IMR-90 (cell line): ENCODE measurements around the gene CERK. TPM values are rescaled to one million over a fixed set of nuclear protein-coding genes. Genes with fewer than 3 reads are reported as not detected.

ENCODE experiments used
- ATAC-seq: fragments of 200-7000 bp; cut with Tn5 transposase; 2 replicates; pipeline ENCODE4 v1.9.1; 2020; ENCODE audit warnings: low read depth, mild to moderate bottlenecking, moderate library complexity
- BruUV-seq: library from RNA; stranded (reverse); fragments of 400-500 nt; replicated peaks from 2 replicates; lab custom pipeline; 2021; lab: Mats Ljungman, UMichigan
- CTCF ChIA-PET: fragments of 300-600 bp; formaldehyde crosslinking; extraction: SDS; loops from one replicate; lab custom pipeline; 2021; ENCODE audit warnings: antibody characterized with exemption; lab: Yijun Ruan, JAX
- POLR2A ChIA-PET: fragments of 300-600 bp; sonication (Branson Sonifier 250); formaldehyde crosslinking; loops from one replicate; lab custom pipeline; 2022; ENCODE audit warnings: antibody characterized with exemption; ENCODE audit not compliant: unreplicated experiment; lab: Charles Lee
- DNase-seq: peaks from one replicate; pipeline ENCODE4 v3.0.0; 2013
- H2AFZ ChIP-seq: replicated peaks from 2 replicates; pipeline ENCODE3; 2013; ENCODE audit warnings: low read length, mild to moderate bottlenecking; ENCODE audit not compliant: poor library complexity
- H2AK5ac ChIP-seq: 2 replicates; pipeline ENCODE4 v1.6.1; 2013; ENCODE audit warnings: low read depth, low read length, inconsistent platforms
- H2AK9ac ChIP-seq: replicated peaks from 2 replicates; pipeline ENCODE3; 2013; ENCODE audit warnings: mild to moderate bottlenecking, low read depth, low read length, moderate library complexity; ENCODE audit not compliant: poor library complexity
- H2BK120ac ChIP-seq: 2 replicates; pipeline ENCODE4 v1.6.1; 2013; ENCODE audit warnings: low read depth, low read length, inconsistent platforms
- H2BK15ac ChIP-seq: 3 replicates; pipeline ENCODE4 v1.6.1; 2013; ENCODE audit warnings: low read depth, low read length, inconsistent platforms
- H2BK20ac ChIP-seq: 2 replicates; pipeline ENCODE4 v1.6.1; 2013; ENCODE audit warnings: low read depth, mild to moderate bottlenecking, inconsistent platforms, low read length, moderate library complexity
- H2BK5ac ChIP-seq: 2 replicates; pipeline ENCODE4 v1.6.1; 2013; ENCODE audit warnings: mild to moderate bottlenecking, low read depth, low read length, inconsistent platforms; ENCODE audit not compliant: poor library complexity, severe bottlenecking
- H3K14ac ChIP-seq: replicated peaks from 2 replicates; pipeline ENCODE4 v1.6.1; 2013; ENCODE audit warnings: low read depth, low read length, inconsistent platforms
- H3K18ac ChIP-seq: 2 replicates; pipeline ENCODE4 v1.6.1; 2013; ENCODE audit warnings: low read depth, low read length, control low read depth
- H3K23ac ChIP-seq: 2 replicates; pipeline ENCODE4 v1.6.1; 2013; ENCODE audit warnings: low read depth, low read length, inconsistent platforms
- H3K27ac ChIP-seq: 2 replicates; pipeline ENCODE4 v1.5.1; 2013; ENCODE audit warnings: mild to moderate bottlenecking, control low read depth, low read length; ENCODE audit not compliant: insufficient read depth
- H3K27me3 ChIP-seq: 2 replicates; pipeline ENCODE4 v1.6.1; 2013; ENCODE audit warnings: low read length; ENCODE audit not compliant: control insufficient read depth, insufficient read depth
- H3K36me3 ChIP-seq: 2 replicates; pipeline ENCODE4 v1.6.1; 2013; ENCODE audit warnings: low read length, mixed read lengths; ENCODE audit not compliant: control insufficient read depth, insufficient read depth
- H3K4ac ChIP-seq: 2 replicates; pipeline ENCODE4 v1.6.1; 2013; ENCODE audit warnings: low read depth, low read length, inconsistent platforms
- H3K4me1 ChIP-seq: 2 replicates; pipeline ENCODE4 v1.6.1; 2013; ENCODE audit warnings: low read length, mixed read lengths; ENCODE audit not compliant: control insufficient read depth, insufficient read depth
- H3K4me2 ChIP-seq: 2 replicates; pipeline ENCODE4 v1.6.1; 2013; ENCODE audit warnings: low read depth, mild to moderate bottlenecking, control low read depth, low read length, moderate library complexity
- H3K4me3 ChIP-seq: 2 replicates; pipeline ENCODE4 v1.5.1; 2013; ENCODE audit warnings: low read depth, mild to moderate bottlenecking, control low read depth, low read length, moderate library complexity; ENCODE audit not compliant: insufficient read depth
- H3K56ac ChIP-seq: 2 replicates; pipeline ENCODE4 v1.6.1; 2013; ENCODE audit warnings: low read length, inconsistent platforms; ENCODE audit not compliant: insufficient read depth; ENCODE audit errors: extremely low read depth
- H3K79me1 ChIP-seq, 2 experiments: 2 replicates each; pipeline ENCODE4 v1.6.1; 2013; ENCODE audit warnings: low read length in 2 of 2, inconsistent platforms in 1 of 2, low read depth in 1 of 2
- H3K9ac ChIP-seq: 2 replicates; pipeline ENCODE4 v1.6.1; 2013; ENCODE audit warnings: low read depth, low read length, control low read depth
- H3K9me1 ChIP-seq: 2 replicates; pipeline ENCODE4 v1.6.1; 2013; ENCODE audit warnings: low read length, inconsistent platforms; ENCODE audit not compliant: insufficient read depth
- H3K9me3 ChIP-seq: 2 replicates; pipeline ENCODE4 v1.6.1; 2013; ENCODE audit warnings: low read length; ENCODE audit not compliant: control insufficient read depth, insufficient read depth
- H4K20me1 ChIP-seq: 2 replicates; pipeline ENCODE4 v1.6.1; 2013; ENCODE audit warnings: low read length, inconsistent platforms; ENCODE audit not compliant: insufficient read depth
- H4K5ac ChIP-seq: 2 replicates; pipeline ENCODE4 v1.6.1; 2013; ENCODE audit warnings: mild to moderate bottlenecking, low read depth, low read length, control low read depth
- H4K8ac ChIP-seq, 2 experiments: 2 replicates each; pipeline ENCODE4 v1.6.1; 2013; ENCODE audit warnings: low read depth in 2 of 2, low read length in 2 of 2, control low read depth in 1 of 2, inconsistent platforms in 1 of 2
- H4K91ac ChIP-seq: 2 replicates; pipeline ENCODE4 v1.6.1; 2013; ENCODE audit warnings: low read depth, low read length, inconsistent platforms; ENCODE audit not compliant: insufficient read depth
- BHLHE40 ChIP-seq: fragments of 150-350 bp; IDR thresholded peaks from 2 replicates; pipeline ENCODE4 v1.6.1; 2016; ENCODE audit warnings: mild to moderate bottlenecking, low read depth, low read length
- CEBPB ChIP-seq: IDR thresholded peaks from 2 replicates; pipeline ENCODE4 v1.6.1; 2012; ENCODE audit warnings: low read depth, low read length, improper control_type of control experiment
- CHD1 ChIP-seq: IDR thresholded peaks from 2 replicates; pipeline ENCODE4 v1.6.1; 2012; ENCODE audit warnings: low read depth, low read length, improper control_type of control experiment
- FOS ChIP-seq: fragments of 150-350 bp; IDR thresholded peaks from 2 replicates; pipeline ENCODE4 v1.6.1; 2016; ENCODE audit warnings: low read depth, low read length
- MAFK ChIP-seq: IDR thresholded peaks from 2 replicates; pipeline ENCODE4 v1.6.1; 2012; ENCODE audit warnings: low read depth, low read length, improper control_type of control experiment
- MAZ ChIP-seq: IDR thresholded peaks from 2 replicates; pipeline ENCODE4 v1.6.1; 2012; ENCODE audit warnings: low read depth, mild to moderate bottlenecking, low read length, improper control_type of control experiment, moderate library complexity, borderline replicate concordance
- MXI1 ChIP-seq: IDR thresholded peaks from 2 replicates; pipeline ENCODE4 v1.6.1; 2012; ENCODE audit warnings: low read depth, mild to moderate bottlenecking, low read length, moderate library complexity, borderline replicate concordance
- NFE2L2 ChIP-seq: fragments of 150-350 bp; IDR thresholded peaks from 2 replicates; pipeline ENCODE4 v1.6.1; 2016; ENCODE audit warnings: low read depth, mild to moderate bottlenecking, low read length
- POLR2A ChIP-seq: IDR thresholded peaks from 2 replicates; pipeline ENCODE4 v1.6.1; 2012; ENCODE audit warnings: mild to moderate bottlenecking, low read depth, low read length
- RAD21 ChIP-seq: IDR thresholded peaks from 2 replicates; pipeline ENCODE4 v1.6.1; 2012; ENCODE audit warnings: low read length, improper control_type of control experiment
- RCOR1 ChIP-seq: IDR thresholded peaks from 2 replicates; pipeline ENCODE4 v1.6.1; 2012; ENCODE audit warnings: mild to moderate bottlenecking, low read length, improper control_type of control experiment; ENCODE audit not compliant: insufficient replicate concordance
- RFX5 ChIP-seq: IDR thresholded peaks from 2 replicates; pipeline ENCODE4 v1.8.0; 2012; ENCODE audit warnings: low read depth, mild to moderate bottlenecking, low read length, moderate library complexity
- SMC3 ChIP-seq: fragments of 150-350 bp; IDR thresholded peaks from 2 replicates; pipeline ENCODE4 v1.6.1; 2016; ENCODE audit warnings: low read depth, mild to moderate bottlenecking, antibody characterized with exemption, low read length, moderate library complexity
- WGBS, 2 experiments: methylation state at CpG; one replicate each; pipeline versions ENCODE4 v1.1.5 to v1.1.7; 2013; ENCODE audit warnings: missing lambda C conversion rate in 2 of 2; ENCODE audit not compliant: insufficient read length in 1 of 2; ENCODE audit errors: extremely low coverage in 2 of 2; 5-methylcytosine and 5-hydroxymethylcytosine counted together
- dilution Hi-C: fragments of 300-500 bp; cut with HindIII; formaldehyde crosslinking; loops from one replicate; pipeline ENCODE4 v1.14.3; 2018; ENCODE audit warnings: low sequenced_read_pairs; ENCODE audit not compliant: unreplicated experiment
- in situ Hi-C: fragments of 300-500 bp; cut with MboI; formaldehyde crosslinking; loops from 3 replicates; pipeline ENCODE4 v1.14.3; 2019; ENCODE audit warnings: low sequenced_read_pairs, inconsistent platforms, mixed read lengths
- intact Hi-C: fragments of 100-400 bp; cut with micrococcal nuclease; formaldehyde crosslinking; loops from 2 replicates; pipeline ENCODE4 v1.10.0; 2022
- polyA plus RNA-seq, 3 experiments: library from polyadenylated mRNA; depleted of rRNA; stranded (reverse); fragments of >200 nt; gene quantifications; 2 replicates each; pipeline ENCODE4 v1.2.3, GENCODE V29; 2012; ENCODE audit warnings: low replicate concordance in 1 of 3
- total RNA-seq: library from RNA; depleted of rRNA; stranded (reverse); fragments of >200 nt; gene quantifications from 2 replicates; pipeline ENCODE4 v1.2.3, GENCODE V29; 2012
- TF ChIP-seq, protein P1 (sequence below): fragments of 150-350 bp; IDR thresholded peaks from 2 replicates; pipeline ENCODE4 v1.6.1; 2016; ENCODE audit warnings: low read depth, mild to moderate bottlenecking, low read length, moderate library complexity, borderline replicate concordance
- TF ChIP-seq, protein P2 (sequence below): fragments of 150-350 bp; IDR thresholded peaks from 2 replicates; pipeline ENCODE4 v1.6.1; 2017; ENCODE audit warnings: mild to moderate bottlenecking, antibody characterized with exemption, low read length, low read depth
- TF ChIP-seq, protein P3 (sequence below): conservative IDR thresholded peaks from 2 replicates; pipeline ENCODE4 v1.5.1; 2012; ENCODE audit warnings: mild to moderate bottlenecking, low read depth, low read length, improper control_type of control experiment

Gene CERK
- total and polyA plus RNA-seq, 2 of the 4 experiments (the other 2 are of a cell fraction), result 25.3 to 38.7 TPM

DNA sequence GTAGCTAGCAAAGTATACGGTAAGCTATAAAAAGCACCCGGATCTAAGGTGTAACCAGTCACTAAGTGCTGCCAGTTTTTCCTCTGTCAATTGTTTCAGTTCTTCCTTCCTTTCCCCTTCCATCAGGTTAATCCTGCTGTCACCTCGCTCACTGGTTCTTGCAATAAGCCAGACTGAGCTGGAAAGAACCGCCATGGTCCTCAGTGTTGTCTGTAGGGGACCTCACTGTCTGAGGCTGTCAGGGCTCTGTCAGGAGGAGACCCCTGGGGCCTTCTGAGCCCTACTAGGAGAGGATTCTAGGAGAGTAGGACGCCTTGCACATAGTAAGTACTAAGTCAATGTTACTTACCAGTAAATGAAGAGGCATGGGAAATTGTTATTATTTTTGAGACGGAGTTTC, 23.0 kb upstream of the CERK start:
- no peak overlapping the region for H2BK5ac ChIP-seq
- no peak overlapping the region for H2BK120ac ChIP-seq
- H4K5ac ChIP-seq, result no peak overlapping the region
- no peak overlapping the region for H3K27ac ChIP-seq
- TF ChIP-seq, protein P1, sequence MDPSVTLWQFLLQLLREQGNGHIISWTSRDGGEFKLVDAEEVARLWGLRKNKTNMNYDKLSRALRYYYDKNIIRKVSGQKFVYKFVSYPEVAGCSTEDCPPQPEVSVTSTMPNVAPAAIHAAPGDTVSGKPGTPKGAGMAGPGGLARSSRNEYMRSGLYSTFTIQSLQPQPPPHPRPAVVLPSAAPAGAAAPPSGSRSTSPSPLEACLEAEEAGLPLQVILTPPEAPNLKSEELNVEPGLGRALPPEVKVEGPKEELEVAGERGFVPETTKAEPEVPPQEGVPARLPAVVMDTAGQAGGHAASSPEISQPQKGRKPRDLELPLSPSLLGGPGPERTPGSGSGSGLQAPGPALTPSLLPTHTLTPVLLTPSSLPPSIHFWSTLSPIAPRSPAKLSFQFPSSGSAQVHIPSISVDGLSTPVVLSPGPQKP, result no peak
- TF ChIP-seq MXI1 (no peak), RAD21 (no peak), CEBPB (no peak), SMC3 (no peak), MAFK (no peak), CHD1 (no peak), FOS (no peak), RCOR1 (no peak), MAZ (no peak), BHLHE40 (no peak), NFE2L2 (no peak), RFX5 (no peak), POLR2A (no peak)
- TF ChIP-seq, protein P2, sequence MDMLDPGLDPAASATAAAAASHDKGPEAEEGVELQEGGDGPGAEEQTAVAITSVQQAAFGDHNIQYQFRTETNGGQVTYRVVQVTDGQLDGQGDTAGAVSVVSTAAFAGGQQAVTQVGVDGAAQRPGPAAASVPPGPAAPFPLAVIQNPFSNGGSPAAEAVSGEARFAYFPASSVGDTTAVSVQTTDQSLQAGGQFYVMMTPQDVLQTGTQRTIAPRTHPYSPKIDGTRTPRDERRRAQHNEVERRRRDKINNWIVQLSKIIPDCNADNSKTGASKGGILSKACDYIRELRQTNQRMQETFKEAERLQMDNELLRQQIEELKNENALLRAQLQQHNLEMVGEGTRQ, result no peak
- TF ChIP-seq, protein P3, sequence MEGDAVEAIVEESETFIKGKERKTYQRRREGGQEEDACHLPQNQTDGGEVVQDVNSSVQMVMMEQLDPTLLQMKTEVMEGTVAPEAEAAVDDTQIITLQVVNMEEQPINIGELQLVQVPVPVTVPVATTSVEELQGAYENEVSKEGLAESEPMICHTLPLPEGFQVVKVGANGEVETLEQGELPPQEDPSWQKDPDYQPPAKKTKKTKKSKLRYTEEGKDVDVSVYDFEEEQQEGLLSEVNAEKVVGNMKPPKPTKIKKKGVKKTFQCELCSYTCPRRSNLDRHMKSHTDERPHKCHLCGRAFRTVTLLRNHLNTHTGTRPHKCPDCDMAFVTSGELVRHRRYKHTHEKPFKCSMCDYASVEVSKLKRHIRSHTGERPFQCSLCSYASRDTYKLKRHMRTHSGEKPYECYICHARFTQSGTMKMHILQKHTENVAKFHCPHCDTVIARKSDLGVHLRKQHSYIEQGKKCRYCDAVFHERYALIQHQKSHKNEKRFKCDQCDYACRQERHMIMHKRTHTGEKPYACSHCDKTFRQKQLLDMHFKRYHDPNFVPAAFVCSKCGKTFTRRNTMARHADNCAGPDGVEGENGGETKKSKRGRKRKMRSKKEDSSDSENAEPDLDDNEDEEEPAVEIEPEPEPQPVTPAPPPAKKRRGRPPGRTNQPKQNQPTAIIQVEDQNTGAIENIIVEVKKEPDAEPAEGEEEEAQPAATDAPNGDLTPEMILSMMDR, result no peak
- H3K79me1 ChIP-seq, result peaks cover 26 to 40% of the 10 kb centered on the region in 2 experiments
- H4K20me1 ChIP-seq, result no peaks in the 10 kb centered on the region
- ATAC-seq (no peak), DNase-seq (no peak)
- intact Hi-C loops, result no loop called here
- H3K36me3 ChIP-seq, result no peaks in the 10 kb centered on the region
- ChIA-PET CTCF (no interaction called here), POLR2A (interaction anchor here (0.7 kb wide), 1 partner anchor 22 kb away, joined by 3 read pairs; no protein-coding TSS in a partner anchor)
- H3K4me3 ChIP-seq, result no peak overlapping the region
- H3K4me1 ChIP-seq, result peaks cover 6% of the 10 kb centered on the region
- no peak overlapping the region for H2BK15ac ChIP-seq
- no peak overlapping the region for H3K23ac ChIP-seq
- H3K9me1 ChIP-seq, result peaks cover 4% of the 10 kb centered on the region; the same call in 1 of the 2 replicates
- H3K14ac ChIP-seq, result no peak overlapping the region
- 0 out of 2 replicates have a peak overlapping the region, but pooled peaks have one; percentile 20 for H2AK5ac ChIP-seq
- in situ Hi-C loops, result no loop called here
- dilution Hi-C loops, result no loop called here
- H4K91ac ChIP-seq, result no peak overlapping the region
- no peak overlapping the region; a peak in 2 of 4 replicates for H4K8ac ChIP-seq
- H3K9me3 ChIP-seq, result no peaks in the 10 kb centered on the region
- no peak overlapping the region for H3K56ac ChIP-seq
- H2BK20ac ChIP-seq, result no peak overlapping the region
- no peak overlapping the region for H3K4me2 ChIP-seq
- H2AK9ac ChIP-seq, result no peak overlapping the region
- BruUV-seq, result no TSS peak
- no peak overlapping the region for H3K18ac ChIP-seq
- no peaks in the 10 kb centered on the region for H3K27me3 ChIP-seq
- no peak overlapping the region for H3K4ac ChIP-seq
- H2AFZ ChIP-seq, result no peak overlapping the region
- 82% methylated on average over 3 of the region's 6 CpGs; no CpG with 5 or more reads in 1 of the 2 experiments for WGBS, 2 experiments
- peak overlapping the region; percentile 98; the same call in 1 of the 2 replicates for H3K9ac ChIP-seq
